HEK293T (cell line): ENCODE measurements around the gene GFI1B.
A peak's percentile ranks its signal among the peaks of the same experiment; 100 is the strongest.
"Not testable (repeated sequence)": the region's sequence is repeated elsewhere in the genome, so short reads cannot be mapped to it uniquely, and the experiment has no call there.

Experiments
- CTCF ChIA-PET: fragments of 350-600 bp; formaldehyde crosslinking; extraction: SDS; loops from one replicate; lab custom pipeline; 2021; ENCODE audit warnings: antibody characterized with exemption, inconsistent platforms; lab: Yijun Ruan, JAX
- POLR2A ChIA-PET: fragments of 350-600 bp; formaldehyde crosslinking; extraction: SDS; loops from one replicate; lab custom pipeline; 2020; ENCODE audit warnings: antibody characterized with exemption, inconsistent platforms; lab: Yijun Ruan, JAX
- DNase-seq: peaks from one replicate; pipeline ENCODE4 v3.0.0; 2012; ENCODE audit warnings: mixed read lengths; ENCODE audit errors: extremely low spot score
- ARNT ChIP-seq: fragments of 450-650 bp; IDR thresholded peaks from 2 replicates; pipeline ENCODE4 v1.6.1; 2017; ENCODE audit warnings: mild to moderate bottlenecking
- BHLHE40 ChIP-seq: fragments of 450-650 bp; IDR thresholded peaks from 2 replicates; pipeline ENCODE4 v1.6.1; 2016; ENCODE audit warnings: mild to moderate bottlenecking, moderate library complexity, borderline replicate concordance
- CTBP1 ChIP-seq: fragments of 450-650 bp; IDR thresholded peaks from 2 replicates; pipeline ENCODE4 v1.6.1; 2016; ENCODE audit warnings: borderline replicate concordance
- ELF4 ChIP-seq: fragments of 450-650 bp; IDR thresholded peaks from 2 replicates; pipeline ENCODE4 v1.6.1; 2017; ENCODE audit warnings: antibody characterized with exemption
- FOXA1 ChIP-seq: fragments of 450-650 bp; IDR thresholded peaks from 2 replicates; pipeline ENCODE4 v1.6.1; 2016; ENCODE audit warnings: mild to moderate bottlenecking
- FOXK2 ChIP-seq: fragments of 450-650 bp; IDR thresholded peaks from 2 replicates; pipeline ENCODE4 v1.6.1; 2016; ENCODE audit warnings: mild to moderate bottlenecking
- FOXM1 ChIP-seq: fragments of 450-650 bp; IDR thresholded peaks from 2 replicates; pipeline ENCODE4 v1.6.1; 2017; ENCODE audit warnings: mild to moderate bottlenecking, borderline replicate concordance
- HDGF ChIP-seq: fragments of 450-650 bp; IDR thresholded peaks from 2 replicates; pipeline ENCODE4 v1.6.1; 2017; ENCODE audit warnings: antibody characterized with exemption, borderline replicate concordance
- L3MBTL2 ChIP-seq: fragments of 450-650 bp; conservative IDR thresholded peaks from 2 replicates; pipeline ENCODE4 v1.6.1; 2016; ENCODE audit warnings: mild to moderate bottlenecking
- LEF1 ChIP-seq: fragments of 450-650 bp; IDR thresholded peaks from 2 replicates; pipeline ENCODE4 v1.6.1; 2017; ENCODE audit warnings: mild to moderate bottlenecking, borderline replicate concordance
- NFRKB ChIP-seq: fragments of 450-650 bp; IDR thresholded peaks from 2 replicates; pipeline ENCODE4 v1.6.1; 2016; ENCODE audit warnings: mild to moderate bottlenecking, moderate library complexity
- PKNOX1 ChIP-seq: fragments of 450-650 bp; IDR thresholded peaks from 2 replicates; pipeline ENCODE4 v1.6.1; 2016
- SP1 ChIP-seq: fragments of 450-650 bp; IDR thresholded peaks from 2 replicates; pipeline ENCODE4 v1.6.1; 2017
- SUZ12 ChIP-seq: fragments of 450-650 bp; IDR thresholded peaks from 2 replicates; pipeline ENCODE4 v1.6.1; 2016; ENCODE audit warnings: mild to moderate bottlenecking
- TARDBP ChIP-seq: fragments of 450-650 bp; IDR thresholded peaks from 2 replicates; pipeline ENCODE4 v1.6.1; 2016
- ZNF384 ChIP-seq: fragments of 450-650 bp; IDR thresholded peaks from 2 replicates; pipeline ENCODE4 v1.6.1; 2016

GFI1B gene

GRCh38 chr9:132989014-132989310, 10.5 kb downstream of the GFI1B start:
- no peak for DNase-seq
- POLR2A ChIA-PET = no interaction called here
- CTCF ChIA-PET = no interaction called here
- TF ChIP-seq CTBP1 (no peak), LEF1 (no peak), HDGF (no peak), FOXK2 (no peak), ARNT (no peak), ZNF384 (no peak), SUZ12 (no peak), SP1 (no peak), BHLHE40 (no peak), FOXM1 (no peak), ELF4 (no peak)

GRCh38 chr9:132989414-132989996, 11.0 kb downstream of the GFI1B start:
- ChIA-PET CTCF (no interaction called here), POLR2A (no interaction called here)
- DNase-seq = no peak
- TF ChIP-seq PKNOX1 = no peak
- no peak for TF ChIP-seq CTBP1
- no peak for TF ChIP-seq NFRKB
- TF ChIP-seq FOXK2 = no peak

GRCh38 chr9:132989998-132990557, 11.6 kb downstream of the GFI1B start:
- CTCF ChIA-PET, POLR2A ChIA-PET: not testable (repeated sequence)
- peak; percentile 41 for DNase-seq

GRCh38 chr9:132990781-132991180, 12.3 kb downstream of the GFI1B start:
- TF ChIP-seq FOXA1 = no peak
- TF ChIP-seq PKNOX1 = no peak
- TF ChIP-seq LEF1 = no peak
- DNase-seq = no peak
- ChIA-PET POLR2A (no interaction called here), CTCF (no interaction called here)

GRCh38 chr9:132991351-132992300, 13.1 kb downstream of the GFI1B start:
- DNase-seq = no peak
- ChIA-PET POLR2A (no interaction called here), CTCF (interaction anchor here (0.7 kb wide), 1 partner anchor 30 kb away, joined by 4 read pairs; no protein-coding TSS in a partner anchor)
- TF ChIP-seq SP1 (no peak), FOXM1 (no peak), FOXK2 (no peak), ARNT (no peak), BHLHE40 (no peak), ZNF384 (no peak), NFRKB (no peak), LEF1 (no peak), HDGF (no peak), CTBP1 (no peak)

- ChIA-PET POLR2A (no interaction called here), CTCF (no interaction called here)
- no peak for DNase-seq
- no peak for TF ChIP-seq ARNT
- TF ChIP-seq NFRKB = no peak
- TF ChIP-seq PKNOX1 = no peak
- TF ChIP-seq BHLHE40 = no peak
- no peak for TF ChIP-seq CTBP1
- TF ChIP-seq L3MBTL2 = no peak
- no peak for TF ChIP-seq LEF1
- no peak for TF ChIP-seq FOXM1
- TF ChIP-seq FOXK2 = no peak
- no peak for TF ChIP-seq HDGF
- no peak for TF ChIP-seq SP1
- TF ChIP-seq TARDBP = no peak
- no peak for TF ChIP-seq FOXA1
- no peak for TF ChIP-seq ELF4
- TF ChIP-seq ZNF384 = no peak
Measured at GRCh38 chr9:132993511-132993939, 15.0 kb downstream of the GFI1B start.
